ENCODE data around the gene BTBD1. TPM values are rescaled to one million over a fixed set of nuclear protein-coding genes. Genes with fewer than 3 reads are reported as not detected.

BTBD1 gene
- total RNA-seq, 1 donor from 2014 or later: 47.6 TPM

DNA sequence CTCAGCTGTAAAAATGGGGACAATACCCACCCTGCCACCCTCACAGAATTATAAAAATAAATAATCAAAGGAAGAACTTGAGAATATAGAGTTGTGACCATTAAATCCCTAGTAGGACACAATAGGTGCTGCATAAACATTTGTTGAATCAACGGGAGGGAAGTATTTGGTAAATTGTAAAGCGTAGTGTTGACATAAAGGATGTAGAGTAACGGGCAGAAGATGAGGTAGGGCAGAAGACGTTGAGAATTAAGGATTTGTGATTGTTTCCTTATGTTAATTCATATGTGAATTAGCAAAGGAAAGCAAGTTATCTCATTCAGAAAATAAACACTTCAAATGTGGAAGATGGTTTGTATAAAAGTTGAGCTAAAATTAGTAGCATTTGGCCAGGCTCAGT lies 73.9 kb downstream of the BTBD1 start:
- TF ChIP-seq, protein P1, sequence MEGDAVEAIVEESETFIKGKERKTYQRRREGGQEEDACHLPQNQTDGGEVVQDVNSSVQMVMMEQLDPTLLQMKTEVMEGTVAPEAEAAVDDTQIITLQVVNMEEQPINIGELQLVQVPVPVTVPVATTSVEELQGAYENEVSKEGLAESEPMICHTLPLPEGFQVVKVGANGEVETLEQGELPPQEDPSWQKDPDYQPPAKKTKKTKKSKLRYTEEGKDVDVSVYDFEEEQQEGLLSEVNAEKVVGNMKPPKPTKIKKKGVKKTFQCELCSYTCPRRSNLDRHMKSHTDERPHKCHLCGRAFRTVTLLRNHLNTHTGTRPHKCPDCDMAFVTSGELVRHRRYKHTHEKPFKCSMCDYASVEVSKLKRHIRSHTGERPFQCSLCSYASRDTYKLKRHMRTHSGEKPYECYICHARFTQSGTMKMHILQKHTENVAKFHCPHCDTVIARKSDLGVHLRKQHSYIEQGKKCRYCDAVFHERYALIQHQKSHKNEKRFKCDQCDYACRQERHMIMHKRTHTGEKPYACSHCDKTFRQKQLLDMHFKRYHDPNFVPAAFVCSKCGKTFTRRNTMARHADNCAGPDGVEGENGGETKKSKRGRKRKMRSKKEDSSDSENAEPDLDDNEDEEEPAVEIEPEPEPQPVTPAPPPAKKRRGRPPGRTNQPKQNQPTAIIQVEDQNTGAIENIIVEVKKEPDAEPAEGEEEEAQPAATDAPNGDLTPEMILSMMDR (conservative IDR thresholded peaks at IDR 0.05; ENCODE audit: low read depth, low read length): no peak
- H3K4me3 ChIP-seq (ENCODE audit: low read depth, low read length): no peak overlapping the region
- no peak for DNase-seq (ENCODE audit: low read depth)

GRCh38 chr15:82992436-82992998 lies 74.5 kb downstream of the BTBD1 start:
- TF ChIP-seq, protein P1 (conservative IDR thresholded peaks at IDR 0.05; ENCODE audit: low read depth, low read length): no peak
- H3K4me3 ChIP-seq (ENCODE audit: low read depth, low read length): no peak overlapping the region
- DNase-seq (ENCODE audit: low read depth): no peak

DNA sequence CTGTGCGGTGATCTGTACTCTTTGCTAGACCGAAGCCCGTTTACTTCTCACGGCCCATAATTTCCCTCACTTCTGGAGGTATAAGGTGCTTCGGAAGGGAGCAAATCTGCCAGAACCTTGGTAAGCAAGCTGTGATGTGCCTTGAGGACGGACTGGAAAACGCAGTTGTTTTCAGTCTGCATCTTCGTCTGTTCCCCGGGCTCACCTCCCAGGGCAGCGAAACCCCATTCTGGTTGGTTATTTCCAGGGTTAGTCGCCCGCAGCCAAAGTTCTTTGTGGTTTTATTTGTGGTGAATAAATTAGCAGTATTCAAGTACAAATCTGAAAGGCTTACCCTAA lies 80.6 kb downstream of the BTBD1 start:
- no peak for DNase-seq (ENCODE audit: low read depth)
- TF ChIP-seq, protein P1 (conservative IDR thresholded peaks at IDR 0.05; ENCODE audit: low read depth, low read length): no peak
- H3K4me3 ChIP-seq (ENCODE audit: low read depth, low read length): peak overlapping the region; percentile 89

GRCh38 chr15:82985688-82986441 lies 81.2 kb downstream of the BTBD1 start, which contains the start of gene RAMAC:
TSS of gene RAMAC (plus strand) at chr15:82986210. CDS start at chr15:82989019, 2,809 bp downstream.
- DNase-seq (ENCODE audit: low read depth): peak; percentile 95
- H3K4me3 ChIP-seq (ENCODE audit: low read depth, low read length): peak within 1 kb of the TSS; percentile 89
- TF ChIP-seq, protein P1 (conservative IDR thresholded peaks at IDR 0.05; ENCODE audit: low read depth, low read length): no peak

GRCh38 chr15:82980981-82981380 lies 86.1 kb downstream of the BTBD1 start:
- TF ChIP-seq, protein P1 (conservative IDR thresholded peaks at IDR 0.05; ENCODE audit: low read depth, low read length): no peak
- no peak for DNase-seq (ENCODE audit: low read depth)
- no peak overlapping the region for H3K4me3 ChIP-seq (ENCODE audit: low read depth, low read length)

DNA sequence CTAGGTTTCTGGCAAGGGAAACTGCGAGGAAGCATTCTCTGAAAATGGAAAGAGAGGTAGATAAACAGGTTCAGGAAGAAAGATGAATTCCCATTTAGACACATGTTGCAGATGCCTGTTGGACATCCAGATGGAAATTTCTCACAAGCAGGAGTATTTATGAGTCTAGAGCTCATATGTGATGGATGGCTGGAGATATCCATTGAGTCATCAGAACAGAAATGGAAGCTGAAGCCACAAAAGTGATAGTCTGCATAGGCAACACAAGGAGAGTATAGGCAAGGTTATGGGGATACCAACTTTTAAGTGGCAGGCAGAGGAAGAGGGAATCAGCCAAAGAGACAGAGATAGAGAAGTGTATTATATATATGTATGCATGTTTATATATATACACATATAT lies 87.3 kb downstream of the BTBD1 start:
- H3K4me3 ChIP-seq (ENCODE audit: low read depth, low read length): no peak overlapping the region
- TF ChIP-seq, protein P1 (conservative IDR thresholded peaks at IDR 0.05; ENCODE audit: low read depth, low read length): no peak
- DNase-seq (ENCODE audit: low read depth): no peak

GRCh38 chr15:82978438-82978837 lies 88.6 kb downstream of the BTBD1 start:
- TF ChIP-seq, protein P1 (conservative IDR thresholded peaks at IDR 0.05; ENCODE audit: low read depth, low read length): no peak
- DNase-seq (ENCODE audit: low read depth): no peak
- no peak overlapping the region for H3K4me3 ChIP-seq (ENCODE audit: low read depth, low read length)
